ENCODE results near the gene INHA.

Gene INHA

GRCh38 chr2:219539926-219540678, 32.0 kb upstream of the INHA start:
- no peak overlapping the region for H3K27ac ChIP-seq

DNA sequence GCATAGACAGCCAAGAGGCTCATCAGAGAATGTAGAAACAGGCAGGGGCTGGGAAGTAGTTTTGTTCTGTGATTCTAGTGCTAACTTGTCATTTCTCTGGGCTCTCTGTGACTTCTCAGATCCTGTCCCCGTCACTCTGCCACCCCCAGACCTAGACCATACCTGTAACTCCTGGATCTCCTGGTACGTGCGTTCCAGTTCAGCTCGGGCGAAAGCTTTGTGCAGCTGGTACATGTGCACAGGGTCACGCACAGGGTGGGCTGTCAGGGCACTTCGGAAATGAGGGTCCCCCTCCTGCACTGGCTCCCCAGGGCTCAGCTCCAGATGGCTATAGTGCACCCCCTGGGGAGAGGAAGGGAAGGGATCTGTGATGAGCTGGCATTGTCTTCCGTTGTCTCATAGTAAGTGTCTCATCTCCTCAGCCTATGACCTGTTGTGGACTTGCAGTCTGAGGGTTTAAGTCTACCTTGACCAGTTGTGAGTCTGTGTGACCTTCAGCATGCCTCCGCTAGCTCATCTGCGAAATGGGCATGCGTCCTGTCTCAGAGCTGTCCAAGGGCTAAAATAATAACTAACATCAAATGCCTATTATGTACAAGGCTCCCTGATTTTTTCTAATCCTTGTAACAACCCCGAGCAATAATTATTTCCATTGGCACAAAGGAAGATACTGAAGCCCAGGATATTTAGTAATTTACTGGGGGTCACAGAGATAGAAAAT, 31.2 kb upstream of the INHA start:
- no peak overlapping the region for H3K27ac ChIP-seq
- no peak overlapping the region for H3K4me3 ChIP-seq

More at GRCh38 chr2:219539926-219540678, 32.0 kb upstream of the INHA start:
- H3K4me3 ChIP-seq, result no peak overlapping the region

DNA sequence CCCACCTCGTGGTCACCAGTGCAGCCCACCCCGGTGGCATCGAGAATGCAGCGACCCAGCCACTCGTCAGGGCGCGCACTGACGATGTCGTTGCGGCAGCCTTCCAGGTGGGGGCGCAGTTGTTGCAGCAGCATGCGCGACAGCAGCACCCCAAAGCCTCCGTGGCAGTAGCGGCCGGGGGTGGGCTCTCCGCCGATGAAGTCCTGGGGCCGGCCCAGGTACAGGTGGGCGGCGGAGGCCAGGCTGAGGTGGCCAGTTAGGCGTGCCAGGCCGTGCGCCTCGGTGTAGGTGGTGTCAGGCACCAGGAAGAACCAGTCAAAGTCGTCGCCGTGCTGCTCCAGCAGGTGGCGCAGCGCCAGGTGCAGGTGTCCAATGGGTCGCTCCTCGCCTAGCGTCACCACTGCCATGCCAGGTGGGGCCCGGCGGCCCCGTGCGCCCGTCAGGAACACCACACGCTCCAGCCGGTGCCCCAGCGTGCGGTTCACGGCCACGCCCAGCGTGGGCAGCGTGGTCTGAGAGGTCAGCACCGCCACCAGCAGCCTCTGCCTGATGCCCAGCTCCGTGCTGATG, 30.4 kb upstream of the INHA start:
- H3K4me3 ChIP-seq, result peak overlapping the region; percentile 6 to 34 (median 24)
- no peak overlapping the region for H3K27ac ChIP-seq

GRCh38 chr2:219542931-219543595, 29.0 kb upstream of the INHA start:
- peak overlapping the region; percentile 58 to 91 (median 73) for H3K4me3 ChIP-seq
- peak overlapping the region; percentile 14 to 90 (median 83) for H3K27ac ChIP-seq

- Histone ChIP-seq H3K4me3 (peak within 1 kb of the TSS; percentile 58 to 91 (median 73)), H3K27ac (peak within 1 kb of the TSS; percentile 14 to 90 (median 83))
Measured at GRCh38 chr2:219543596-219544358, 28.3 kb upstream of the INHA start, which contains the start of the genes CHPF and TMEM198. Gene CHPF, minus strand, starts transcription at chr2:219543809. Its CDS starts 271 bp downstream, at chr2:219543538. Gene TMEM198, plus strand, starts transcription at chr2:219544028. Its CDS starts 700 bp downstream, at chr2:219544728.

GRCh38 chr2:219544567-219544966, 27.5 kb upstream of the INHA start:
- Histone ChIP-seq H3K4me3 (peak overlapping the region in 4 of 7 experiments; percentile 70 to 91 (median 86)), H3K27ac (peak overlapping the region in 3 of 21 experiments; percentile 56 to 75 (median 57))

GRCh38 chr2:219545295-219545942, 26.7 kb upstream of the INHA start:
- H3K27ac ChIP-seq, result no peak overlapping the region
- no peak overlapping the region for H3K4me3 ChIP-seq

DNA sequence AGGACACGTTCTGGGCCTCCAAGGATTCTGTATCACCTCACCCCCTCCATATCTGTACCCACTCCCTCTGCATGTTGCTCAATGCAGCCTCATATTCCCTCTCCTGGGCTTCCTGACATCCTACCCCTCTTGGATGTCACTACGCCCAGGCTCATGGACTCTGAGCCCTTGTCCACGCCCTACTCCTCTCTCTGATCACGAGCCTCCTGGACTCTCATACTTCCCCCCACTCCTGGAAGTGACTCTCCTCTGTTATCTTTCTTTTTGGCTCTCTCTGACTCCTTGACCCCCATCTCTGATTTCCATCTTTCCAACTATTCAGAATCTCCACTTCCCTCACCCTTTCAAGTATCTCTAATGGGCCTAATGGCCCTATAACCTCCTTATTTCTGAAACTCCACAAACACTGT, 26.2 kb upstream of the INHA start:
- no peak overlapping the region for H3K27ac ChIP-seq
- no peak overlapping the region for H3K4me3 ChIP-seq

DNA sequence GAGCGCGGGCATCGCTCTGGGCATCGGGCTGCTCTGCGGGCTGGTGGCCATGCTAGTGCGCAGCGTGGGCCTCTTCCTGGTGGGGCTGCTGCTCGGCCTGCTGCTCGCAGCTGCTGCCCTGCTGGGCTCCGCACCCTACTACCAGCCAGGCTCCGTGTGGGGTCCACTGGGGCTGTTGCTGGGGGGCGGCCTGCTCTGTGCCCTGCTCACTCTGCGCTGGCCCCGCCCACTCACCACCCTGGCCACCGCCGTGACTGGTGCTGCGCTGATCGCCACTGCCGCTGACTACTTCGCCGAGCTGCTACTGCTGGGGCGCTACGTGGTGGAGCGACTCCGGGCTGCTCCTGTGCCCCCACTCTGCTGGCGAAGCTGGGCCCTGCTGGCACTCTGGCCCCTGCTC, 24.5 kb upstream of the INHA start:
- Histone ChIP-seq H3K27ac (no peak overlapping the region), H3K4me3 (no peak overlapping the region)

GRCh38 chr2:219548990-219549389, 23.1 kb upstream of the INHA start:
- no peak overlapping the region for H3K4me3 ChIP-seq
- no peak overlapping the region for H3K27ac ChIP-seq

- Histone ChIP-seq H3K27ac (no peak overlapping the region), H3K4me3 (no peak overlapping the region)
Measured at GRCh38 chr2:219549619-219550018, 22.5 kb upstream of the INHA start.

GRCh38 chr2:219551441-219552381, 20.4 kb upstream of the INHA start:
- Histone ChIP-seq H3K27ac (peak overlapping the region in 1 of 21 experiments; percentile 9), H3K4me3 (peak overlapping the region; percentile 35 to 61 (median 40))

DNA sequence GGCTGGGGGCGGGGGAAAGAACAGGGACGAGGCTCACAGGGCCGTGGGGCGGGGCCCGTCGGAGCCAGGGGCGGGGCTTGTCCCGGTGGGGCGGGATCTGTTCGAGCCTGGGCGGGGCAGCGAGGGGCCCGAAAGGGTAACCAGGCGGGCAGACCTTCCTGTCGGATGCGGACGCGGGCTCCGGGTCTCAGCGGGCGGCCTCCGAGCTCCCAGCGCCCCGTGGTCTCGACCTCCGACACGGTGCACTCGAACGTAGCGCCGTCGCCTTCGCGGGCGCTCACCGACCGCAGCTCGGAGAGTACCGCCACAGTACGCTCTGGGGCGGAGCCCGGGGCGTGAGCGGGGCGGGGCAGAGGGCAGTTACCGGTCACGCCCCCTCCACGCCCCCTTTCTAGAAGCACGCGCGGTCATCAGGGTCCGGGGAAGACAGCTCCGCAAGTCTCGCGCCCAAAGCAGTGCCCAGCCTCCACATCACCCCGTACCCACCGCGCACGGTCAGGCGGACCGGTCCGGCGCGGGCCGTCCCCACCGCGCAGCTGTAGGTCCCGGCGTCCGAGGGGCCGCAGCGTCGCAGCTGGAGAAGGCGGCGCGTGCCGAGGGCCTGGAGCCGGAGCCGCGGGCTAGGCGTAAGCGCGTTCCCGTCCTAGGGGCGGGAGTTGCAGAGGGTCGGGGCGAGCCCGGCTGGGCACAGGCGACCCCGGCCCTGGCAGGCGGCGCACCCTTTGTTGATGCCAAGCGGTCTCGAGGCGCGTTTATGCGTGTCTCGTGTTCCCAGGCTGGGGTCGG, 19.5 kb upstream of the INHA start:
- Histone ChIP-seq H3K27ac (peak overlapping the region in 1 of 21 experiments; percentile 41), H3K4me3 (peak overlapping the region; percentile 35 to 61 (median 40))

- H3K4me3 ChIP-seq, result peak overlapping the region in 5 of 7 experiments; percentile 35 to 61 (median 50)
Measured at GRCh38 chr2:219553168-219553417, 19.0 kb upstream of the INHA start.

DNA sequence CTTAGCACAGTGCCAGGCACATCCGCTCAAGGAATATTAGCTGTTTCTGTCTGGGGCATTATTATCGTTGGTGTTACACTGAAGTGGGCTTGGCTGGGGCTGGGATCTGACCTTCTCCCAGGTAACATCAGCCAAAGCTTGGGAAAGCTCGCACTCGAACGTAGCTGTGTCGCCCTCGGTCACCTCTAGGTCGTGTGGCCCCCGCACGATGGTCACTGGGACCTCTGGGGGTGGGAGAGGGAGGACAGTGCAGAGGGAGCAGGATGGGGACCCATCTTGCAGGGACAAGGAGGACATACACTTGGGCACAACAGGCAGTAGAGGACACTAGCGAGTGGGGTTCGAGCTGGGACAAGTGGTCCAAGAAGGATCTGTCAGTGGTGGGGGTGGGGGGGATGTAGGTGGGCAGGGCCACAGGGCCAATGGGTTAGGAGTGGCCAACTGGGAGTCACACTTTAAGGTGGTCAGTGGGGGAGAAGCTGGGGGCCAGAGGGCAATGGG, 18.6 kb upstream of the INHA start:
- H3K27ac ChIP-seq, result no peak overlapping the region
- no peak overlapping the region for H3K4me3 ChIP-seq

More at GRCh38 chr2:219553168-219553417, 19.0 kb upstream of the INHA start:
- H3K27ac ChIP-seq, result no peak overlapping the region

GRCh38 chr2:219554350-219554749, 17.8 kb upstream of the INHA start:
- H3K27ac ChIP-seq, result no peak overlapping the region
- no peak overlapping the region for H3K4me3 ChIP-seq

DNA sequence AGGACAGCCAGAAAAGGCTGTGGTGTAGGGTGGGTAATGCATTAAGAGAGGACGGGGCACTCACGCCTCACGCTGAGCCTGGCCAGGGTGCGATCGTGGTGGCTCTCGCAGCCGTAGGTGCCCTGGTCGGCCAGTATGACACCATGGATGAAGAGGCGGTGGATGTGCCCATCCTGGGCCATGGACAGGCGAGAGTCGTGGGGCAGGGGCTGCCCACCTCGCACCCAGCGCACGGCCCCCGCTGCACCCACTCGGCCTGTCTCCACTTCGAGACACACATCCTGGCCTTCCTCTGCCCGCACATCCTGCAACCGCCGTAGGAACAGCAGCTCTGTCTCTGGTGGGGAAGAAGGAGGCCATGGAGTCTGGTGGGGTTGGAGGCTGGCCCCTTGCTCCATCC, 16.2 kb upstream of the INHA start:
- Histone ChIP-seq H3K4me3 (no peak overlapping the region), H3K27ac (no peak overlapping the region)

All from skin epidermis (tissue), 12 donors.